Calu3 (cell line): ENCODE data around the gene BIRC7. TPM values are rescaled to one million over a fixed set of nuclear protein-coding genes. Genes with fewer than 3 reads are reported as not detected.
A peak's percentile ranks its signal among the peaks of the same experiment; 100 is the strongest.

Source experiments
- BruUV-seq: library from RNA; stranded (reverse); fragments of 400-500 nt; replicated peaks from 2 replicates; lab custom pipeline; 2021; lab: Mats Ljungman, UMichigan
- CTCF ChIA-PET: fragments of 300-600 bp; sonication (Branson Sonifier 250); formaldehyde crosslinking; loops from one replicate; lab custom pipeline; 2022; ENCODE audit warnings: antibody characterized with exemption; lab: Charles Lee
- DNase-seq: peaks from one replicate; pipeline ENCODE4 v3.0.0; 2022
- H3K27ac Mint-ChIP-seq: one replicate; pipeline ENCODE4 v1.8.0; 2022; ENCODE audit warnings: mixed read lengths; ENCODE audit not compliant: unreplicated experiment
- H3K27me3 Mint-ChIP-seq: one replicate; pipeline ENCODE4 v1.8.0; 2022; ENCODE audit warnings: mixed read lengths; ENCODE audit not compliant: unreplicated experiment
- H3K36me3 Mint-ChIP-seq: one replicate; pipeline ENCODE4 v1.8.0; 2022; ENCODE audit warnings: mild to moderate bottlenecking, moderate library complexity, mixed read lengths; ENCODE audit not compliant: insufficient read depth, unreplicated experiment
- H3K4me1 Mint-ChIP-seq: one replicate; pipeline ENCODE4 v1.8.0; 2022; ENCODE audit warnings: mild to moderate bottlenecking, low read depth, mixed read lengths; ENCODE audit not compliant: unreplicated experiment
- H3K4me3 Mint-ChIP-seq: one replicate; pipeline ENCODE4 v1.8.0; 2022; ENCODE audit warnings: mild to moderate bottlenecking, low read depth, moderate library complexity, mixed read lengths; ENCODE audit not compliant: unreplicated experiment
- H3K9me3 Mint-ChIP-seq: one replicate; pipeline ENCODE4 v1.8.0; 2022; ENCODE audit warnings: low read depth, mixed read lengths; ENCODE audit not compliant: unreplicated experiment
- CTCF ChIP-seq: fragments of 200-600 bp; IDR thresholded peaks from one replicate; pipeline ENCODE4 v1.8.0; 2022; ENCODE audit warnings: antibody characterized with exemption; ENCODE audit not compliant: unreplicated experiment
- intact Hi-C: fragments of 100-400 bp; cut with micrococcal nuclease; formaldehyde crosslinking; loops from one replicate; pipeline ENCODE4 v1.10.0; 2022; ENCODE audit not compliant: unreplicated experiment
- total RNA-seq: library from RNA; stranded (reverse); gene quantifications from 2 replicates; pipeline ENCODE4 v1.2.3, GENCODE V29; 2022

BIRC7 gene
- total RNA-seq, 1 experiment from 2014 or later: 0.26 TPM

- DNase-seq: peak; percentile 67
- CTCF ChIA-PET: interaction anchor here (0.9 to 4.2 kb wide), 4 partner anchors 8 to 37 kb away, joined by 3 to 68 read pairs (median 4); no protein-coding TSS in a partner anchor
- Mint-ChIP-seq H3K36me3 (peaks cover 11% of the 10 kb centered on the region), H3K4me1 (peaks cover 34% of the 10 kb centered on the region), H3K27me3 (no peaks in the 10 kb centered on the region), H3K9me3 (no peaks in the 10 kb centered on the region), H3K4me3 (peak overlapping the region; percentile 27), H3K27ac (peak overlapping the region; percentile 63)
- TF ChIP-seq CTCF: no peak
- no TSS peak for BruUV-seq
- intact Hi-C loops: no loop called here
Measured at GRCh38 chr20:63232235-63233060, 3.3 kb upstream of the BIRC7 start.

GRCh38 chr20:63233061-63233344 is 2.7 kb upstream of the BIRC7 start:
- Mint-ChIP-seq H3K27me3 (no peaks in the 10 kb centered on the region), H3K27ac (peak overlapping the region; percentile 63), H3K4me1 (peaks cover 34% of the 10 kb centered on the region), H3K36me3 (peaks cover 11% of the 10 kb centered on the region), H3K9me3 (no peaks in the 10 kb centered on the region), H3K4me3 (peak overlapping the region; percentile 27)
- intact Hi-C loops: no loop called here
- BruUV-seq: no TSS peak
- CTCF ChIA-PET: interaction anchor here (1.0 to 4.2 kb wide), 3 partner anchors 9 to 18 kb away, joined by 3 to 68 read pairs (median 6); no protein-coding TSS in a partner anchor
- no peak for TF ChIP-seq CTCF
- DNase-seq: no peak

- BruUV-seq: no TSS peak
- H3K36me3 Mint-ChIP-seq: peaks cover 19% of the 10 kb centered on the region
- TF ChIP-seq CTCF: no peak
- peaks cover 39% of the 10 kb centered on the region for H3K4me1 Mint-ChIP-seq
- no peak overlapping the region for H3K27ac Mint-ChIP-seq
- DNase-seq: no peak
- no peaks in the 10 kb centered on the region for H3K9me3 Mint-ChIP-seq
- H3K27me3 Mint-ChIP-seq: no peaks in the 10 kb centered on the region
- CTCF ChIA-PET: interaction anchor here (0.6 to 4.2 kb wide), 3 partner anchors 10 to 848 kb away, joined by 3 to 68 read pairs (median 9); no protein-coding TSS in a partner anchor
- intact Hi-C loops: no loop called here
- H3K4me3 Mint-ChIP-seq: no peak overlapping the region
Measured at GRCh38 chr20:63233924-63234323, 1.8 kb upstream of the BIRC7 start.

GRCh38 chr20:63234693-63235398 is 859 bp upstream of the BIRC7 start:
- intact Hi-C loops: no loop called here
- no peak overlapping the region for H3K4me3 Mint-ChIP-seq
- H3K27me3 Mint-ChIP-seq: no peaks in the 10 kb centered on the region
- CTCF ChIA-PET: interaction anchor here (0.6 to 4.2 kb wide), 7 partner anchors 11 to 614 kb away, joined by 3 to 68 read pairs (median 3); partner anchors contain the start of gene ARFGAP1
- no TSS peak for BruUV-seq
- H3K36me3 Mint-ChIP-seq: peaks cover 16% of the 10 kb centered on the region
- DNase-seq: peak; percentile 85
- TF ChIP-seq CTCF: peak; percentile 76
- peak overlapping the region; percentile 10 for H3K27ac Mint-ChIP-seq
- peaks cover 39% of the 10 kb centered on the region for H3K4me1 Mint-ChIP-seq
- no peaks in the 10 kb centered on the region for H3K9me3 Mint-ChIP-seq
